Hepatocyte (in vitro differentiated cells): ENCODE measurements around the gene DUXB.

Source experiments
- CTCF ChIP-seq: fragments of 200-600 bp; sonication (generic); IDR thresholded peaks from 2 replicates; pipeline ENCODE4 v1.5.1; 2016; ENCODE audit warnings: antibody characterized with exemption, mild to moderate bottlenecking; ENCODE audit not compliant: poor library complexity
- EZH2phosphoT487 ChIP-seq: fragments of 200-600 bp; sonication (generic); IDR thresholded peaks from one replicate; pipeline ENCODE4 v1.6.1; 2018; ENCODE audit warnings: antibody characterized with exemption, mild to moderate bottlenecking, low read depth, moderate library complexity; ENCODE audit not compliant: unreplicated experiment, severe bottlenecking

GRCh38 chr16:75648265-75649076, 52.8 kb downstream of the DUXB start:
- TF ChIP-seq CTCF, result no peak
- TF ChIP-seq EZH2phosphoT487, result no peak
